Smooth muscle cell (in vitro differentiated cells): ENCODE data around the gene PATJ. TPM values are rescaled to one million over a fixed set of nuclear protein-coding genes. Genes with fewer than 3 reads are reported as not detected.

ENCODE experiments used
- DNase-seq: peaks from one replicate; lab custom pipeline; 2025; ENCODE audit not compliant: unreplicated experiment; lab: John Stamatoyannopoulos, UW
- H2AFZ ChIP-seq: fragments of 200-600 bp; sonication (generic); 2 replicates; pipeline ENCODE4 v1.6.0; 2016; ENCODE audit warnings: antibody characterized with exemption, low read depth, mild to moderate bottlenecking
- H3F3A ChIP-seq: fragments of 200-600 bp; sonication (generic); 2 replicates; pipeline ENCODE4 v1.6.0; 2017; ENCODE audit warnings: antibody characterized with exemption, low read depth
- H3K27ac ChIP-seq: fragments of 200-600 bp; sonication (generic); 2 replicates; pipeline ENCODE4 v1.5.1; 2016; ENCODE audit warnings: low read depth, mild to moderate bottlenecking
- H3K27me3 ChIP-seq: fragments of 200-600 bp; sonication (generic); 2 replicates; pipeline ENCODE4 v1.6.1; 2016; ENCODE audit warnings: low read depth, mild to moderate bottlenecking
- H3K36me3 ChIP-seq: fragments of 200-600 bp; sonication (generic); 2 replicates; pipeline ENCODE4 v1.5.1; 2016; ENCODE audit warnings: low read depth
- H3K4me1 ChIP-seq: fragments of 200-600 bp; sonication (generic); 2 replicates; pipeline ENCODE4 v1.5.1; 2016; ENCODE audit warnings: low read depth
- H3K4me2 ChIP-seq: fragments of 200-600 bp; sonication (generic); 2 replicates; pipeline ENCODE4 v1.6.0; 2016; ENCODE audit warnings: mild to moderate bottlenecking
- H3K4me3 ChIP-seq: fragments of 200-600 bp; sonication (generic); 2 replicates; pipeline ENCODE4 v1.5.1; 2016; ENCODE audit warnings: mild to moderate bottlenecking
- H3K79me2 ChIP-seq: fragments of 200-600 bp; sonication (generic); 2 replicates; pipeline ENCODE4 v1.6.0; 2016; ENCODE audit warnings: low read depth, mild to moderate bottlenecking
- H3K9ac ChIP-seq: fragments of 200-600 bp; sonication (generic); 2 replicates; pipeline ENCODE4 v1.6.0; 2016; ENCODE audit warnings: low read depth
- H3K9me3 ChIP-seq: fragments of 200-600 bp; sonication (generic); replicated peaks from 2 replicates; pipeline ENCODE4 v1.5.1; 2016; ENCODE audit warnings: low read depth
- H4K20me1 ChIP-seq: fragments of 200-600 bp; sonication (generic); 2 replicates; pipeline ENCODE4 v1.6.0; 2016; ENCODE audit warnings: low read depth
- WGBS: methylation state at CpG from one replicate; pipeline ENCODE4 v1.1.7; 2016; ENCODE audit warnings: low lambda C conversion rate; 5-methylcytosine and 5-hydroxymethylcytosine counted together
- polyA plus RNA-seq: library from polyadenylated mRNA; unstranded; fragments of >200 nt; fragmentation: Nextera tagmentation; extraction: Ambion mirVana; gene quantifications from 2 replicates; pipeline ENCODE4 v1.2.1, GENCODE V29; 2016
- total RNA-seq: library from RNA; depleted of rRNA; stranded (reverse); fragments of >200 nt; gene quantifications from 2 replicates; pipeline ENCODE4 v1.2.3, GENCODE V29; 2014
- TF ChIP-seq, protein P1 (sequence below): fragments of 200-600 bp; sonication (generic); IDR thresholded peaks from 2 replicates; pipeline ENCODE4 v1.5.1; 2017; ENCODE audit warnings: borderline replicate concordance, mild to moderate bottlenecking, antibody characterized with exemption; ENCODE audit not compliant: insufficient read depth, poor library complexity, severe bottlenecking

PATJ gene
- total and polyA plus RNA-seq, 2 experiments from 2014 or later, result 3.5 to 12.3 TPM

GRCh38 chr1:62045574-62045973 is 303.3 kb downstream of the PATJ start:
- no peak overlapping the region for H3K4me3 ChIP-seq
- H4K20me1 ChIP-seq, result no peaks in the 10 kb centered on the region
- no peak overlapping the region for H3K9ac ChIP-seq
- TF ChIP-seq, protein P1, sequence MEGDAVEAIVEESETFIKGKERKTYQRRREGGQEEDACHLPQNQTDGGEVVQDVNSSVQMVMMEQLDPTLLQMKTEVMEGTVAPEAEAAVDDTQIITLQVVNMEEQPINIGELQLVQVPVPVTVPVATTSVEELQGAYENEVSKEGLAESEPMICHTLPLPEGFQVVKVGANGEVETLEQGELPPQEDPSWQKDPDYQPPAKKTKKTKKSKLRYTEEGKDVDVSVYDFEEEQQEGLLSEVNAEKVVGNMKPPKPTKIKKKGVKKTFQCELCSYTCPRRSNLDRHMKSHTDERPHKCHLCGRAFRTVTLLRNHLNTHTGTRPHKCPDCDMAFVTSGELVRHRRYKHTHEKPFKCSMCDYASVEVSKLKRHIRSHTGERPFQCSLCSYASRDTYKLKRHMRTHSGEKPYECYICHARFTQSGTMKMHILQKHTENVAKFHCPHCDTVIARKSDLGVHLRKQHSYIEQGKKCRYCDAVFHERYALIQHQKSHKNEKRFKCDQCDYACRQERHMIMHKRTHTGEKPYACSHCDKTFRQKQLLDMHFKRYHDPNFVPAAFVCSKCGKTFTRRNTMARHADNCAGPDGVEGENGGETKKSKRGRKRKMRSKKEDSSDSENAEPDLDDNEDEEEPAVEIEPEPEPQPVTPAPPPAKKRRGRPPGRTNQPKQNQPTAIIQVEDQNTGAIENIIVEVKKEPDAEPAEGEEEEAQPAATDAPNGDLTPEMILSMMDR, result no peak
- H3K79me2 ChIP-seq, result no peaks in the 10 kb centered on the region
- H2AFZ ChIP-seq, result no peak overlapping the region
- no peak for DNase-seq
- no peak overlapping the region for H3K27ac ChIP-seq
- no peak overlapping the region for H3K4me2 ChIP-seq
- H3K36me3 ChIP-seq, result no peaks in the 10 kb centered on the region
- no peaks in the 10 kb centered on the region for H3K27me3 ChIP-seq
- H3K9me3 ChIP-seq, result no peaks in the 10 kb centered on the region
- no peaks in the 10 kb centered on the region for H3F3A ChIP-seq
- H3K4me1 ChIP-seq, result no peaks in the 10 kb centered on the region
- WGBS, result 42% methylated on average over 6 of the region's 6 CpGs

DNA sequence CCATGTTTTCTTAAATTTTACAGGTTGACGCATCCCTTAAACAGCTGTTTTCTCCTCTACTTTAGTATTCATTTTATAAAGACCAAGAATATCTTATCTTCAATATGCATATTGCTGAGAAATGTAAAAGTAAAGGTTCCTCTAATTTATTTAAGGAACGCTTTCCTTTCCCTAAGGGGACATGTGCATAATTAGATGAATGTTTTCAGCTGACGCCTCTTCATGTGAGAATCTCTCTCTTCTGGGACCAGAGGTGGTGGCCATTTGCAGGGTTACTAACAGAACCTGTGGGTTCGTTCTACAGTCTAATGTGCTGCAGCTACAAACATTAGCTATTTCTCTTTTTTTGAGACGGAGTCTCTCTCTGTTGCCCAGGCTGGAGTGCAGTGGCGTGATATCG is 304.6 kb downstream of the PATJ start:
- no peak for DNase-seq
- no peaks in the 10 kb centered on the region for H3K79me2 ChIP-seq
- 98% methylated on average over 7 of the region's 7 CpGs for WGBS
- H3K4me2 ChIP-seq, result no peak overlapping the region
- H2AFZ ChIP-seq, result no peak overlapping the region
- no peaks in the 10 kb centered on the region for H3K9me3 ChIP-seq
- no peak overlapping the region for H3K9ac ChIP-seq
- TF ChIP-seq, protein P1, result no peak
- H4K20me1 ChIP-seq, result no peaks in the 10 kb centered on the region
- H3K36me3 ChIP-seq, result no peaks in the 10 kb centered on the region
- no peak overlapping the region for H3K27ac ChIP-seq
- H3K4me1 ChIP-seq, result no peaks in the 10 kb centered on the region
- H3K27me3 ChIP-seq, result no peaks in the 10 kb centered on the region
- H3F3A ChIP-seq, result no peaks in the 10 kb centered on the region
- no peak overlapping the region for H3K4me3 ChIP-seq

DNA sequence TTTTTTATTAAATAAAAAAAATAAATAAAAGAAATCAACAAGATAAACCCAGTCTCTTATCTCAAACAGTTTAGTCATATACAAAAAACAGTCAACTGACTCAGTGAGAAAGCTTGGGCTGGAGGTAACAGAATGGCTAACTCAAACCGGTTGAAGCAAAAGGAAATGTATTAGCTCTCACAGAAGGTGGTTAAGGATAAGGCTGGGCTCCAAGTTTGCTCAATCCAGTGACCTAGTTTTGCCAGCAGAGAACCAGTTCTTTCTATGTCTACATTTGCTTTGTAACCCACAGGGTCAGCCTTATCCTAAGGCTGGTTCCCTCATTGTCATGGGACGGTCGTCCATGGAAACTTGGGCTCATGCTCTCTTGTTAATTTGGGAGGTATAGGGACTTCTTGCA is 307.9 kb downstream of the PATJ start:
- Histone ChIP-seq H3K4me3 (no peak overlapping the region), H3K79me2 (no peaks in the 10 kb centered on the region), H3K9me3 (no peaks in the 10 kb centered on the region), H3F3A (no peaks in the 10 kb centered on the region), H3K36me3 (no peaks in the 10 kb centered on the region), H4K20me1 (no peaks in the 10 kb centered on the region), H3K4me2 (no peak overlapping the region), H3K4me1 (no peaks in the 10 kb centered on the region), H2AFZ (no peak overlapping the region), H3K9ac (no peak overlapping the region), H3K27me3 (no peaks in the 10 kb centered on the region), H3K27ac (no peak overlapping the region)
- no peak for DNase-seq
- TF ChIP-seq, protein P1, result no peak
- WGBS, result 94% methylated on average over 3 of the region's 3 CpGs

- no peak overlapping the region for H3K4me3 ChIP-seq
- no peak overlapping the region for H3K4me2 ChIP-seq
- no peaks in the 10 kb centered on the region for H3K9me3 ChIP-seq
- H3K79me2 ChIP-seq, result no peaks in the 10 kb centered on the region
- DNase-seq, result no peak
- TF ChIP-seq, protein P1, result no peak
- no peaks in the 10 kb centered on the region for H3K36me3 ChIP-seq
- no peak overlapping the region for H3K9ac ChIP-seq
- H3F3A ChIP-seq, result no peaks in the 10 kb centered on the region
- H3K4me1 ChIP-seq, result no peaks in the 10 kb centered on the region
- no peaks in the 10 kb centered on the region for H3K27me3 ChIP-seq
- no peak overlapping the region for H3K27ac ChIP-seq
- H4K20me1 ChIP-seq, result no peaks in the 10 kb centered on the region
- no peak overlapping the region for H2AFZ ChIP-seq
These were observed 310.7 kb downstream of the PATJ start for GRCh38 chr1:62052946-62053345.
